CD4-positive, alpha-beta T cell treated with Interleukin-6 at 100 ng/mL for 8 hours (primary cell): Measurements from ENCODE around the gene SOCS1.
"Not testable (repeated sequence)": the region's sequence is repeated elsewhere in the genome, so short reads cannot be mapped to it uniquely, and the experiment has no call there.

Experiments
- DNase-seq: peaks from one replicate; pipeline ENCODE4 v3.0.0-alpha.2; 2020; ENCODE audit warnings: mixed read lengths, low spot score

The SOCS1 gene

DNA sequence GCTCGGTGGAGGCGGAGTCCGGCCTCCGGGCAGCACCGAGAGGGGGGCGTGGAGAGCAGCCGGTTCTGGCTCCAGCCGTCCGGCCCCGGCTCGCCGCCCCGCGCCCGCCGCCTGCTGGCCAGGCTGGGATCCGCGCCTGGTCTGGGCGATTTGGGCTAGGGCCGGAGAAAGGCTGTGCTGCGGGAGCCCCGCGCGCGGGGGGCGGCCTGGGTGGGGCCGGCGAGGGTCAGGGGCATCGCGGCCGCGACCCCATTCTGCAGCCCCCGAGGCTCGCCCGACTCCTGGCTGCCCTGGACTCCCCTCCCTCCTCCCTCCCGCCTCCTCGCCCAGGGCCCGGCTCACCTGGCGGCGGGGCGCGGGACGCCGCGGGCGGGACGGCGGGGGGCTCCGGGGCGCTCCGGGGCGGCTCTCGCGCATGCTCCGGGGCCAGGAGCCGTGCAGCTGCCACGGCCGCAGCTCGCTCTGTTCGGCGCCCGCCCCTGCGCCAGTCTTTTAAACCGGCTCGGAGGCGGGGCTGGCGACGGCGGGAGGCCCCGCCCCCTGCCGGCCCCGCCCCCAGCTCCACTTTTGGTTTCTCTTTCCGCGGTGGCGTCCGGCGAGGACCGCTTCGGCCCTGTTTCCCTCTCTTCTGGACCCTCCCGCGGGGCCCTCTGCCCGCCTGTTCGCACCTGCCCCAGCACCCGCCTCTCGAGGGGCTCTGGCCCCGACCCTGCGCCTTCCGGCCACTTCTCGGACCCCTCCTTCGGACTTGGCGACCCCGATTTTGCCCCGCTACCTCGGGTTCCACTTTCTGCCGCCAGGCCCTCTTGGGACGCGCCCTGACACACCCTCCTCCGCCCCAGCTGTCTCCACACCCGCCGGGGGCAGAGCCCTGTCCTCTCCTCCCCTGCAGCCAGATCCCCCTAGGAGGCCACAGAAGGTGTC lies at the start of gene SOCS1:
TSS of gene SOCS1 (minus strand) at position 468 of the 924 bp plus-strand sequence. CDS start 726 bp downstream, outside the sequence.
- DNase-seq, result peak; percentile 86

GRCh38 chr16:11303405-11304138 lies 47.6 kb upstream of the SOCS1 start:
- DNase-seq, result no peak

DNA sequence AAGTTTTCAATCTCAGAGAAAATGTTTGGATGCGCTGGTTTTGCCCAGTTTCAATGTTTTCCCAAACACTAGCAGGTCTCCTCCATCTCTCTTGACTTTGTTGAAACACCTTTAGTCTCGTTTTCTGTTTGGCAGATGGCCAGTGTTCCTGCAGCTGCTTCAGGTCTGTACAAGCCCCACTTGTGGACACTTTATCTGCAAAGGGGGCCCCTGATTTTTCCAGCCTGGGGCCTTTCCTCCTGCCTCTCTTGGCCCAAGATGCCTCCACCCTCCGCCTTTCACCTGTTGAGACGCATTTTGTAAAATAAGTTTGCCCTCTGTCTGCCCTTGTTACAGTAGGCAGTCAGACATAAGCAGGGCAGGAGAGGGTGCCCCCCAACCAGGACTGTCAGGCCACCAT lies 47.0 kb upstream of the SOCS1 start:
- DNase-seq, result no peak

DNA sequence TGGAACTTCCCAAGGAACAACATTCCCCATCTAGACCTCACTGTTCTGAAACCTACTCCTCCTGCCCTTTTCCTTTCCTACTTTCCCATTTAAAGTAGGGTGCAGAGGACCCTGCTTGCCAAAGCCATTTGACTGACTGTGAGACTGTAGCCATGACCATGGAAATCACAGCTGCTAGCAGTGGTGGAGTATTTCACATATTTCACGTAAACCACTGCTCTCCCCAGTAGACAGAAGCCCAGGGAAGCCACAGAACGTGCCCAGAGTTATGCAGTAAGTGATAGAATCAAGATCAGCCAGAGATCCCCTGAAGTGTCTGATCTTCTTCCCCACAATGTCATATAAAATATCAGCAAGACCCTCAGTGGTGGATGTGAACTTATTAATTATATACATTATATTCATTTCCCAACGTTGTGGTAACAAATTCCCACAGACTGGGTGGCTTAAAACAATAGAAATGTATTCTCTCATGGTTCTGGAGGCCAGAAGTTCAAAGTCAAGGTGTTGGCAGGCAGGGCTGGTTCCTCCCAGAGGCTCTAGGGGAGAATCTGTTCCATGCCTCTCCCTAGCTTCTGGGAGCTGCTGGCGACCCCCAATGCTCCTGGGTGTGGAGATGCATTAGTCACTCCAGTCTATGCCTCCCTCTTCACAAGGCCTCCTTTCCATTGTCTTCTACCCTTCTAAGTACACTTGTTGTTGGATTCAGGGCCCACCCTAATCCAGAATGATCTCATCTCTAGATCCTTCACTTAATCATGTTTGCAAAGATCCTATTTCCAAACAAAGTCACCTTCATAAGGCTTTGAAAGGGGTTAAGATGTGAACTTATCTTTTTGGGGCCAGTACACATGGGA lies 45.9 kb upstream of the SOCS1 start:
- no peak for DNase-seq

- DNase-seq, result no peak
Observed at GRCh38 chr16:11300560-11300892, 44.5 kb upstream of the SOCS1 start.

DNA sequence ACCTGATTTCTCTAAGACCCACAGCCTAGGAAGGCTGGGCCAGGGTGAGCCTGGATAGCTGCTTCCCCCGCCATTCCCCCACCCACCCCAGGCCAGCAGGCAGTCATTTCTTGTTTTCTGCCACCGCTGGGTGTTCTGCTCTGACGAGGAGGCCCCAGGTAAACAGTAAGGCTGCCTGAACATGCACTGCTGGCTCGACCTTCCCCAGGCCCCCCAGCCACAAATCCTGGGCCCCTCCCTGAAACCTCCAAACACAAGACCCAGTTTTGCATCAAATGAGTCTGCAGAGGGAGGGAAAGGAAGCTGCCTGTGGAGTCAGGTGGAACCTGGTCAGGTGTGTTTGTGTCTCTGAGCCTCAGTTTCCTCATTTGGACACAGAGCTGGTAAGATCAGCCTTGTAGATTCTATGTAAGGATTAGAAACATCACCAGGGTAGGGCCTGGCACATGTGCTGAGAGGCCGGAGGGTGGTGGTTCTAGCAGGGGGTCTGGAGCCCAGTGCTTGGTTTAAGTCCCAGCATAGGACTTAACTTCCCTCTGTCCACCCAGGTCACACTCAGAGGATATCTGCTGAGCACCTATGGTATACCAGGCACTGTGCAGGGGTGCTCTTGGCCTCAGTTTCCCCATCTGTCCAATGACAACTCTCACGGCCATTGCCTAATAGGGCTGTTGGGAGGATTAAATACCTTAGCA lies 44.0 kb upstream of the SOCS1 start:
- no peak for DNase-seq

DNA sequence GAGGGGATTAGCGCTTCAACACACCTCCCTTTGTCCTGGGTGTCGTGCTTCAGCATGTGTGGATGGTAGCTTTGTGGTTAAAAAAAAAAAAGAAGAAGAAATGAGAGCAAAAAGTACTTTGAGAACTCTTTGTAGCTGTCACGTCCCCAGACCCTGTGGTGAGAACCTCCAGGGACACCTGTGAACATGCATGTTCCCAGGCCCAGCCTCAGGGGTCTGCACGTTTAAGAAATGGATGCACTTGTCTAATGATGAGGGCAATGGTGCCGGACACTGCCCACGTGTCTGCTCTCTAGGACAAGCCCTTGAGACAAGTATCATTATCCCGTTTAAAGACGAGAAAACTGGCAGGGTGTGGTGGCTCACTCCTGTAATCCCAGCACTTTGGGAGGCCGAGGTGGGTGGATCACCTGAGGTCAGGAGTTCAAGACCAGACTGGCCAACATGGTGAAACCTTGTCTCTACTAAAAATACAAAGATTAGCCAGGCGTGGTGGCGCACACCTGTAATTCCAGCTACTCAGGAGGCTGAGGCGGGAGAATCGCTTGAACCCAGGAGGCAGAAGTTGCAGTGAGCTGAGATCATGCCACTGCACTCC lies 43.0 kb upstream of the SOCS1 start:
- not testable (repeated sequence) for DNase-seq

DNA sequence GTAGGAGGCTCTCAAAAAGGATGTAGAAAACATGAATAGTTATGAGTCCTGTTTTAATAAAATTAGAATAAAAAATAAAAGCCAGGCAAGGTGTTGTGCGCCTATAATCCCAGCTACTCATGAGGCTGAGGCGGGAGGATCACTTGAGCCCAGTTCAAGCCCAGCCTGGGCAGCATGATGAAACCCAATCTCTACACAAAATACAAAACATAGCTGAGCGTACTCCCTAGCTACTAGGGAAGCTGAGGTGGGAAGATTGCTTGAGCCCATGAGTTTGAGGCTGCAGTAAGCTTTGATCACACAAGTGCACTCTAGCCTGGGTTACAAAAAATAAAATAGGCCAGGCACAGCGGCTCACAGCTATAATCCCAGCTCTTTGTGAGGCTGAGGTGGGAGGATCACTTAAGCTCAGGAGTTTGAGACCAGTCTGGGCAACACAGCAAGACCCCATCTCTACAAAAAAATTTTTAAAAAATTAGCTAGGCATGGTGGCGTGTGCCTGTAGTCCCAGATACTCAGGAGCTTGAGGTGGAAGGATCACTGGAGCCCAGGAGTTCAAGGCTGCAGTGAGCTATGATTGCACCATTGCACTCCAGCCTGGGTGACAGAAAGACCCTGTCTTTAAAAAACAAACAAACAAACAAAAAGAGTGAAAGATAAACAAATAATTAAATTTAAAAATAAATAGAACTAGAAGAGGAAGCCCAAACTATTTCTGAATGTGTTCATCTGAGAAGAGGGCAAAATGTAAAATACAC lies 42.3 kb upstream of the SOCS1 start:
- no peak for DNase-seq

DNA sequence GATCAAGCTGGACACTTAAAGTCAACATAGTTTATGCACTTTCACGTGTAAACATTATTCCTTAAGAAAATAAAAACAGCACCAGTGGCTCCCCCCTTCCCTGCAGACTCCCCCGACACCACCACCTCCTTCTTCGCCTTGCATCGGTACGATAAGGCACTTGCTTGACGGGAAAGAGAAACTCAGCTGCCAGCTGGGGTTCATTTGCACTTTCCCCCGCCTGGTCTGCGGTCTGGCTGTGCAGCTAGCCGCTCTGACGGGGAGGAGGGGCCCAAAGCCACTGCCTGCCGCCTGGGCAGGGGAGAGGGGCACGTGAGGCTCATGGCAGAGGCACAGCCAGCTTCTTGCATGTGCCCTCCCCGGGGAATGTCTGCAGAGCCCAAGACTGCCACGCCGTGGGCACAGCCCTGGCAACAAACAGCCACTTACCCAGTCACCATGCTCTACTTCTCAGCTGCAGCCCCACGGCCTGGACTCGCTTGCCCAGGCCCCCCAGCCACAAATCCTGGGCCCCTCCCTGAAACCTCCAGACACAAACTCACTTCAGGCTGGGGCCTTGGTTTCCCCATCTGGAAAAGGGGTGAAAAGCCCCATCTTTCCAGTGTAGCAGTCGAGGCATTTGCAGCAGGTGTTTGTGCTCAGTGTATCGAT lies 41.6 kb upstream of the SOCS1 start:
- peak; percentile 68 for DNase-seq

- no peak for DNase-seq
Observed at GRCh38 chr16:11296706-11297491, 40.9 kb upstream of the SOCS1 start.

GRCh38 chr16:11296351-11296705 lies 40.3 kb upstream of the SOCS1 start:
- no peak for DNase-seq

GRCh38 chr16:11295672-11296071 lies 39.7 kb upstream of the SOCS1 start:
- DNase-seq, result no peak

- DNase-seq, result no peak
Observed at GRCh38 chr16:11292076-11292748, 36.2 kb upstream of the SOCS1 start.

- no peak for DNase-seq
Observed at GRCh38 chr16:11291091-11291703, 35.2 kb upstream of the SOCS1 start.

DNA sequence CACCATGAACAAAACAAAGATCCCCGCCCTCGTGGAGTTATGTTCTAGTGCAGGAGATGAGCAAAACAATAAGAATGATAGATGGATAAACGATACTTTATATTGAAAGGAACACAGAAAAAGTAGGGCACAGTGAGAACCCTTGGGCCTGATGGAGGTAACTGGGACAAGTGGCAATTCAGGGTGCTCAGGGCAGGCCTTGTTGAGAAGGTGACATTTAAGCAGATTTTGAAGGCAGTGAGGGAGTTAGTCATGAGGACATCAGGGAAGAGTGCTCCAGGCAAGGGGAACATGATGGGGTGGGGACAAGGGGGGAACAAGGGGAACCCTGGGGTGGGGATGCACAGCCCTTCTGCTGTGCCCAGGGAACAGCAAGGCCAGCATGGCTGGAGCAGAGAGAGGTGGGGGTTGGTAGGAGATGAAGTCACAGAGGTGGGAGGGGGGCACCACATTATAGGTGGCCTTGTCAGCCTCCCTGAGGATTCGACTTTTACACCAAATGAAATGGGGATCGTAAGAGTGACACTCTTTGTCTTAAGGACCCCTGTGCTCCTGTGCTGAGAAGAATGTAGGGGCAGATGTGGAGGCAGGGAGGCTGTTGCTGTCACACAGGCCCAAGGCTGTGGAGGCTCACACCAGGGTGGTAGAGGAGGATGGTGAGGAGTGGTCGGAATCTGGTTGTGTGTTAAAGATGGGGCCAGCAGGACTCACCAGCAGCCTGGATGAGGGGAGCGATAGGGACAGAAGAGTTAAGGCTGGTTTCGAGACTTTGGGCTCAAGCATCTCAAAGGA lies 34.3 kb upstream of the SOCS1 start:
- no peak for DNase-seq

DNA sequence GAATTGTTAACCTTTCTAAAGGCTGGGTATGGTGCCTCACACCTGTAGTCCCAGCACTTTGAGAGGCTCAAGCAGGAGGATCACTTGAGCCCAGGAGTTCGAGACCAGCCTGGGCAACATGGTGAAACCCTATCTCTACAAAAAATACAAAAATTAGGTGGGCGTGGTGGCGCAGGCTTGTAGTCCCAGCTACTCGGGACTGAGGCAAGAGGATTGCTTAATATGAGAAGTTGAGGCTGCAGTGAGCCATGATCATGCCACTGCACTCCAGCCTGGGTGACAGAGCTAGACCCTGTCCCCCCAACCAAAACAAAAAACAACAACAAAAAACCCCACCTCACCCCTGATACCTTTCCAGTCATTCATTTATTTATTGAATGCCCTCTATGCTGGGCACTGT lies 33.7 kb upstream of the SOCS1 start:
- DNase-seq, result not testable (repeated sequence)

DNA sequence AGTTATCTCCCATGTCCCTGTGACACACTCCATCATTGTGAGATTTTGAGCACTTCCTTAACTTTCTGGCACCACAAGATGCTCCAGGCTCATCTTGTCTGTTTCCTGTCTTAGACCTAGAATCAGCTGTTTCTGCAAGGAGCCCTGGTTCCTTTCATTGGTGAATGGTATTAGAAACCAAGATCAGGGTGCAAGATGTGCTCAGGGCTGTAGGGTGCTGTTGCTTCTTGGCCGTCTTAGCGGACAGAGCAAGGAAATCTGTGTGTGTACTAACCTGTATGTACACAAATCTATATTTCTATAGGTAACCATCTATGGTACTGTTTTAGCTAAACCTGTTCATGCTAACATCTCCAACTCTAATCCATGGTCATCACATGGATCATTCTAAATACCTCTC lies 33.2 kb upstream of the SOCS1 start:
- DNase-seq, result no peak
